Measurements from ENCODE around the gene SNAP23.
A peak's percentile ranks its signal among the peaks of the same experiment; 100 is the strongest.

The SNAP23 gene

DNA sequence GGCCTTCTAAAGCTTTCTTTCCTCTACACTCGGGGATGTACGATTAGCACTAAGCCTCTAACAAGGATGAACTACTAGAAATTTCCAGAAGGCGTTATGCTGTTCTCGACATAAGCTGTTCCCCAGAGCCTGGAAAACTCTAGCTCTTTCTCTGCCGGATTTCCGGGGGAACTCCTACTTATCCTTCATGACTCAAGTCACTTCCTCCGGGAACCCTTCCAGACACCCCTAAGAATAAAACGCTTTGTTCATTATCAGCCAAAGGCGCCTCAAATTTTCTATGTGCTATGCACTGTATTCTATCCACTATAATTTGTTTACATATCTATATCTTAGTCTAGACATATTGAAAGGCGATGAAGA, 455 bp upstream of the SNAP23 start:
- peak overlapping the region; percentile 90 for H3K4me2 ChIP-seq (ENCODE audit: low read length)
- H3K27ac ChIP-seq (ENCODE audit: low read depth, low read length) = peak overlapping the region; percentile 40
- H3F3A ChIP-seq (ENCODE audit: control insufficient read depth, insufficient read depth) = peaks cover 23% of the 10 kb centered on the region
- H3K9me3 ChIP-seq (ENCODE audit: control insufficient read depth, insufficient read depth, low read length) = no peaks in the 10 kb centered on the region
- H3K79me2 ChIP-seq (ENCODE audit: control insufficient read depth, low read length) = peaks cover 56% of the 10 kb centered on the region
- H3K36me3 ChIP-seq (ENCODE audit: control insufficient read depth, low read length) = peaks cover 3% of the 10 kb centered on the region
- TF ChIP-seq, protein P1, sequence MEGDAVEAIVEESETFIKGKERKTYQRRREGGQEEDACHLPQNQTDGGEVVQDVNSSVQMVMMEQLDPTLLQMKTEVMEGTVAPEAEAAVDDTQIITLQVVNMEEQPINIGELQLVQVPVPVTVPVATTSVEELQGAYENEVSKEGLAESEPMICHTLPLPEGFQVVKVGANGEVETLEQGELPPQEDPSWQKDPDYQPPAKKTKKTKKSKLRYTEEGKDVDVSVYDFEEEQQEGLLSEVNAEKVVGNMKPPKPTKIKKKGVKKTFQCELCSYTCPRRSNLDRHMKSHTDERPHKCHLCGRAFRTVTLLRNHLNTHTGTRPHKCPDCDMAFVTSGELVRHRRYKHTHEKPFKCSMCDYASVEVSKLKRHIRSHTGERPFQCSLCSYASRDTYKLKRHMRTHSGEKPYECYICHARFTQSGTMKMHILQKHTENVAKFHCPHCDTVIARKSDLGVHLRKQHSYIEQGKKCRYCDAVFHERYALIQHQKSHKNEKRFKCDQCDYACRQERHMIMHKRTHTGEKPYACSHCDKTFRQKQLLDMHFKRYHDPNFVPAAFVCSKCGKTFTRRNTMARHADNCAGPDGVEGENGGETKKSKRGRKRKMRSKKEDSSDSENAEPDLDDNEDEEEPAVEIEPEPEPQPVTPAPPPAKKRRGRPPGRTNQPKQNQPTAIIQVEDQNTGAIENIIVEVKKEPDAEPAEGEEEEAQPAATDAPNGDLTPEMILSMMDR (IDR thresholded peaks at IDR 0.05; ENCODE audit: low read depth, low read length, poor library complexity, severe bottlenecking) = no peak
- TF ChIP-seq EZH2phosphoT487 (IDR thresholded peaks at IDR 0.05; ENCODE audit: borderline replicate concordance, low read length) = no peak
- H3K9me2 ChIP-seq (replicated peaks; ENCODE audit: control insufficient read depth, low read length) = no peaks in the 10 kb centered on the region
- H3K4me1 ChIP-seq (ENCODE audit: control insufficient read depth, low read length) = peaks cover 72% of the 10 kb centered on the region
- no peaks in the 10 kb centered on the region for H4K20me1 ChIP-seq (ENCODE audit: control insufficient read depth, insufficient read depth, low read depth, low read length)
- H3K4me3 ChIP-seq (ENCODE audit: low read length) = peak overlapping the region; percentile 86
- H3K27me3 ChIP-seq (ENCODE audit: control insufficient read depth, low read length) = no peaks in the 10 kb centered on the region

- peaks cover 90% of the 10 kb centered on the region for H3K4me1 ChIP-seq (ENCODE audit: control insufficient read depth, low read length)
- peak overlapping the region; percentile 96 for H3K27ac ChIP-seq (ENCODE audit: low read depth, low read length)
- peak overlapping the region; percentile 90 for H3K4me2 ChIP-seq (ENCODE audit: low read length)
- H3K9me2 ChIP-seq (replicated peaks; ENCODE audit: control insufficient read depth, low read length) = no peaks in the 10 kb centered on the region
- H3F3A ChIP-seq (ENCODE audit: control insufficient read depth, insufficient read depth) = peaks cover 40% of the 10 kb centered on the region
- H3K4me3 ChIP-seq (ENCODE audit: low read length) = peak overlapping the region; percentile 15; the same call in 1 of the 2 replicates
- no peaks in the 10 kb centered on the region for H3K27me3 ChIP-seq (ENCODE audit: control insufficient read depth, low read length)
- no peaks in the 10 kb centered on the region for H4K20me1 ChIP-seq (ENCODE audit: control insufficient read depth, insufficient read depth, low read depth, low read length)
- peaks cover 10% of the 10 kb centered on the region for H3K36me3 ChIP-seq (ENCODE audit: control insufficient read depth, low read length)
- no peak for TF ChIP-seq EZH2phosphoT487 (IDR thresholded peaks at IDR 0.05; ENCODE audit: borderline replicate concordance, low read length)
- TF ChIP-seq, protein P1 (IDR thresholded peaks at IDR 0.05; ENCODE audit: low read depth, low read length, poor library complexity, severe bottlenecking) = no peak
- H3K9me3 ChIP-seq (ENCODE audit: control insufficient read depth, insufficient read depth, low read length) = no peaks in the 10 kb centered on the region
- peaks cover 76% of the 10 kb centered on the region for H3K79me2 ChIP-seq (ENCODE audit: control insufficient read depth, low read length)
Observed at GRCh38 chr15:42498212-42499068, 3.0 kb downstream of the SNAP23 start.

DNA sequence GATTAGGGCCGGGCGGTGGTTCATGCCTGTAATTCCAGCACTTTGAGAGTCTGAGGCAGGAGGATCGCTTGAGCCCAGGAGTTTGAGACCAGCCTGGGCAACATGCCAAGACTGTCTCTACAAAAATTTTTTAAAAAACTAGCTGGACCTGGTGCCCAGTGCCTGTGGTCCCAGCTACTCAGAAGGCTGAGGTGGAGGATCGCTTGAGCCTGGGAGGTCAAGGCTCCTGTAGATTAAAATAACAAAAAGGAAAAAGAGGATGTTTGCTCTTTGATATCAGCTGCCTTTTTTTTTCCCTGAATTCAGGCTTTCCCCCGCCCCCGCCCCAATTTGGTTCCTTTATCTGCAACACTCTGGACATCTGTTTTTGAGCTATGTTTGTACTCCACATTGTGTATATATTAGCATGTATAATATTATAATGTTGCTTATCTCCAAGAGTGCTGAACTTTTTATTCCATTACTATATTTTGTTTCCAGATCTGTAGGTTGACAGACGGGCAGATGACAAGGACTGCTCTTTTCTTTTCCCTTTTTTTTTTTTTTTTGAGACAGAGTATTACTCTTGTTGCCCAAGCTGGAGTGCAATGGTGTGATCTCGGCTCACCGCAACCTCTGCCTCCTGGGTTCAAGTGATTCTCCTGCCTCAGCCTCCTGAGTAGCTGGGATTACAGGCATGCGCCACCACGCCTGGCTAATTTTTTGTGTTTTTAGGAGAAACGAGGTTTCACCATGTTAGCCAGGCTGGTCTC, 4.6 kb downstream of the SNAP23 start:
- peaks cover 10% of the 10 kb centered on the region for H3K36me3 ChIP-seq (ENCODE audit: control insufficient read depth, low read length)
- peaks cover 90% of the 10 kb centered on the region for H3K4me1 ChIP-seq (ENCODE audit: control insufficient read depth, low read length)
- H3K79me2 ChIP-seq (ENCODE audit: control insufficient read depth, low read length) = peaks cover 86% of the 10 kb centered on the region
- TF ChIP-seq EZH2phosphoT487 (IDR thresholded peaks at IDR 0.05; ENCODE audit: borderline replicate concordance, low read length) = no peak
- TF ChIP-seq, protein P1 (IDR thresholded peaks at IDR 0.05; ENCODE audit: low read depth, low read length, poor library complexity, severe bottlenecking) = no peak
- no peaks in the 10 kb centered on the region for H4K20me1 ChIP-seq (ENCODE audit: control insufficient read depth, insufficient read depth, low read depth, low read length)
- no peaks in the 10 kb centered on the region for H3K27me3 ChIP-seq (ENCODE audit: control insufficient read depth, low read length)
- peak overlapping the region; percentile 50 for H3K4me3 ChIP-seq (ENCODE audit: low read length)
- H3K4me2 ChIP-seq (ENCODE audit: low read length) = peak overlapping the region; percentile 96
- H3K9me2 ChIP-seq (replicated peaks; ENCODE audit: control insufficient read depth, low read length) = no peaks in the 10 kb centered on the region
- peaks cover 51% of the 10 kb centered on the region for H3F3A ChIP-seq (ENCODE audit: control insufficient read depth, insufficient read depth)
- no peaks in the 10 kb centered on the region for H3K9me3 ChIP-seq (ENCODE audit: control insufficient read depth, insufficient read depth, low read length)
- peak overlapping the region; percentile 96 for H3K27ac ChIP-seq (ENCODE audit: low read depth, low read length)
